Activated naive CD8-positive, alpha-beta T cell treated with anti-CD3 and anti-CD28 coated beads for 36 hours (primary cell): ENCODE results near the gene MYO18A. TPM values are rescaled to one million over a fixed set of nuclear protein-coding genes. Genes with fewer than 3 reads are reported as not detected.
"Not testable (repeated sequence)": the region's sequence is repeated elsewhere in the genome, so short reads cannot be mapped to it uniquely, and the experiment has no call there.

Experiments
- DNase-seq: peaks from one replicate; pipeline ENCODE4 v3.0.0; 2021
- H3K27ac Mint-ChIP-seq: one replicate; pipeline ENCODE4 v1.8.0; 2022; ENCODE audit warnings: mild to moderate bottlenecking, moderate library complexity, mixed read lengths
- H3K27me3 Mint-ChIP-seq: one replicate; pipeline ENCODE4 v1.8.0; 2022; ENCODE audit warnings: mild to moderate bottlenecking, mixed read lengths
- H3K36me3 Mint-ChIP-seq: one replicate; pipeline ENCODE4 v1.8.0; 2021; ENCODE audit warnings: mild to moderate bottlenecking, mixed read lengths
- H3K4me1 Mint-ChIP-seq: one replicate; pipeline ENCODE4 v1.8.0; 2021; ENCODE audit warnings: mixed read lengths
- H3K4me3 Mint-ChIP-seq: one replicate; pipeline ENCODE4 v1.8.0; 2022; ENCODE audit warnings: mild to moderate bottlenecking, moderate library complexity, mixed read lengths
- H3K9me3 Mint-ChIP-seq: one replicate; pipeline ENCODE4 v1.8.0; 2022; ENCODE audit warnings: mixed read lengths
- total RNA-seq, 2 experiments: library from RNA; stranded (reverse); gene quantifications; one replicate each; pipeline ENCODE4 v1.2.3, GENCODE V29; 2021

Gene MYO18A
- total RNA-seq, 2 experiments from 2014 or later = 23.6 to 24.2 TPM

GRCh38 chr17:29148790-29149430 lies 31.3 kb downstream of the MYO18A start:
- Mint-ChIP-seq H3K36me3 (no peaks in the 10 kb centered on the region), H3K4me3 (peak overlapping the region; percentile 80), H3K4me1 (peaks cover 43% of the 10 kb centered on the region), H3K27me3 (no peaks in the 10 kb centered on the region), H3K27ac (peak overlapping the region; percentile 82), H3K9me3 (no peaks in the 10 kb centered on the region)
- peak; percentile 95 for DNase-seq

GRCh38 chr17:29148257-29148789 lies 31.9 kb downstream of the MYO18A start:
- Mint-ChIP-seq H3K4me1 (peaks cover 47% of the 10 kb centered on the region), H3K27ac (peak overlapping the region; percentile 82), H3K27me3 (no peaks in the 10 kb centered on the region), H3K4me3 (peak overlapping the region; percentile 64), H3K36me3 (no peaks in the 10 kb centered on the region), H3K9me3 (no peaks in the 10 kb centered on the region)
- no peak for DNase-seq

GRCh38 chr17:29147682-29148081 lies 32.5 kb downstream of the MYO18A start:
- Mint-ChIP-seq H3K4me1 (peaks cover 47% of the 10 kb centered on the region), H3K9me3 (no peaks in the 10 kb centered on the region), H3K27ac (peak overlapping the region; percentile 84), H3K4me3 (no peak overlapping the region), H3K36me3 (no peaks in the 10 kb centered on the region), H3K27me3 (no peaks in the 10 kb centered on the region)
- no peak for DNase-seq

GRCh38 chr17:29147228-29147627 lies 33.0 kb downstream of the MYO18A start:
- not testable (repeated sequence) for H3K4me3 Mint-ChIP-seq

GRCh38 chr17:29146369-29146972 lies 33.7 kb downstream of the MYO18A start:
- Mint-ChIP-seq H3K4me3 (no peak overlapping the region), H3K4me1 (peaks cover 52% of the 10 kb centered on the region)

More at GRCh38 chr17:29147228-29147627, 33.0 kb downstream of the MYO18A start:
- not testable (repeated sequence) for H3K9me3 Mint-ChIP-seq, DNase-seq, H3K27me3 Mint-ChIP-seq, H3K36me3 Mint-ChIP-seq
- Mint-ChIP-seq H3K4me1 (peaks cover 49% of the 10 kb centered on the region), H3K27ac (peak overlapping the region; percentile 84)

GRCh38 chr17:29145289-29146073 lies 34.7 kb downstream of the MYO18A start:
- Mint-ChIP-seq H3K36me3 (no peaks in the 10 kb centered on the region), H3K4me1 (peaks cover 57% of the 10 kb centered on the region), H3K9me3 (no peaks in the 10 kb centered on the region), H3K27ac (peak overlapping the region; percentile 80), H3K27me3 (no peaks in the 10 kb centered on the region), H3K4me3 (no peak overlapping the region)
- DNase-seq = peak; percentile 62

More at GRCh38 chr17:29146369-29146972, 33.7 kb downstream of the MYO18A start:
- Mint-ChIP-seq H3K36me3 (no peaks in the 10 kb centered on the region), H3K27ac (peak overlapping the region; percentile 72), H3K9me3 (no peaks in the 10 kb centered on the region), H3K27me3 (no peaks in the 10 kb centered on the region)
- no peak for DNase-seq

GRCh38 chr17:29143894-29144293 lies 36.3 kb downstream of the MYO18A start:
- H3K36me3 Mint-ChIP-seq = no peaks in the 10 kb centered on the region
- peaks cover 52% of the 10 kb centered on the region for H3K4me1 Mint-ChIP-seq
- H3K27ac Mint-ChIP-seq = peak overlapping the region; percentile 39
- H3K9me3 Mint-ChIP-seq = no peaks in the 10 kb centered on the region
- no peaks in the 10 kb centered on the region for H3K27me3 Mint-ChIP-seq
- no peak overlapping the region for H3K4me3 Mint-ChIP-seq
- DNase-seq = peak; percentile 24

GRCh38 chr17:29141514-29141876 lies 38.7 kb downstream of the MYO18A start:
- H3K9me3 Mint-ChIP-seq = no peaks in the 10 kb centered on the region
- H3K4me1 Mint-ChIP-seq = peaks cover 57% of the 10 kb centered on the region
- no peaks in the 10 kb centered on the region for H3K36me3 Mint-ChIP-seq
- H3K27ac Mint-ChIP-seq = peak overlapping the region; percentile 94
- DNase-seq = no peak
- no peaks in the 10 kb centered on the region for H3K27me3 Mint-ChIP-seq
- peak overlapping the region; percentile 83 for H3K4me3 Mint-ChIP-seq

- no peaks in the 10 kb centered on the region for H3K27me3 Mint-ChIP-seq
- H3K36me3 Mint-ChIP-seq = no peaks in the 10 kb centered on the region
- peaks cover 55% of the 10 kb centered on the region for H3K4me1 Mint-ChIP-seq
- H3K4me3 Mint-ChIP-seq = peak overlapping the region; percentile 83
- H3K9me3 Mint-ChIP-seq = no peaks in the 10 kb centered on the region
- peak overlapping the region; percentile 94 for H3K27ac Mint-ChIP-seq
- peak; percentile 45 for DNase-seq
These were observed 39.3 kb downstream of the MYO18A start for GRCh38 chr17:29140631-29141513.

- DNase-seq = peak; percentile 87
- peaks cover 48% of the 10 kb centered on the region for H3K4me1 Mint-ChIP-seq
- no peaks in the 10 kb centered on the region for H3K27me3 Mint-ChIP-seq
- no peaks in the 10 kb centered on the region for H3K36me3 Mint-ChIP-seq
- peak overlapping the region; percentile 94 for H3K27ac Mint-ChIP-seq
- H3K4me3 Mint-ChIP-seq = peak overlapping the region; percentile 83
- H3K9me3 Mint-ChIP-seq = no peaks in the 10 kb centered on the region
These were observed 40.1 kb downstream of the MYO18A start for GRCh38 chr17:29140051-29140621.

- H3K27ac Mint-ChIP-seq = peak overlapping the region; percentile 94
- no peaks in the 10 kb centered on the region for H3K9me3 Mint-ChIP-seq
- H3K36me3 Mint-ChIP-seq = no peaks in the 10 kb centered on the region
- H3K4me1 Mint-ChIP-seq = peaks cover 46% of the 10 kb centered on the region
- H3K4me3 Mint-ChIP-seq = peak overlapping the region; percentile 83
- peak; percentile 35 for DNase-seq
- no peaks in the 10 kb centered on the region for H3K27me3 Mint-ChIP-seq
These were observed 41.1 kb downstream of the MYO18A start for GRCh38 chr17:29138971-29139691.

- Mint-ChIP-seq H3K4me3 (peak overlapping the region; percentile 83), H3K27ac (peak overlapping the region; percentile 94), H3K36me3 (no peaks in the 10 kb centered on the region), H3K27me3 (no peaks in the 10 kb centered on the region), H3K4me1 (peaks cover 44% of the 10 kb centered on the region), H3K9me3 (no peaks in the 10 kb centered on the region)
- peak; percentile 65 for DNase-seq
These were observed 41.8 kb downstream of the MYO18A start for GRCh38 chr17:29138184-29138955.
